GM23338 (cell line): ENCODE data around the gene F8. TPM values are rescaled to one million over a fixed set of nuclear protein-coding genes. Genes with fewer than 3 reads are reported as not detected.
"Not testable (repeated sequence)": the region's sequence is repeated elsewhere in the genome, so short reads cannot be mapped to it uniquely, and the experiment has no call there.

Source experiments
- ATAC-seq: fragments of 200-7000 bp; cut with Tn5 transposase; 3 replicates; pipeline ENCODE4 v1.9.1; 2020
- DNase-seq: peaks from one replicate; pipeline ENCODE4 v3.0.0-alpha.2; 2015; ENCODE audit warnings: low spot score
- H2AFZ ChIP-seq: fragments of 200-600 bp; sonication (generic); 2 replicates; pipeline ENCODE4 v1.8.0; 2016; ENCODE audit warnings: antibody characterized with exemption, mild to moderate bottlenecking, moderate library complexity
- H3F3A ChIP-seq: fragments of 200-600 bp; sonication (generic); replicated peaks from 2 replicates; pipeline ENCODE4 v1.8.0; 2017; ENCODE audit warnings: antibody characterized with exemption, mixed run types, low read depth
- H3K27ac ChIP-seq: fragments of 200-600 bp; sonication (generic); 2 replicates; pipeline ENCODE4 v1.6.1; 2016; ENCODE audit warnings: low read depth
- H3K27me3 ChIP-seq: fragments of 200-600 bp; sonication (generic); 2 replicates; pipeline ENCODE4 v1.8.0; 2016; ENCODE audit warnings: mild to moderate bottlenecking, mixed run types, moderate library complexity; ENCODE audit not compliant: insufficient read depth
- H3K36me3 ChIP-seq: fragments of 200-600 bp; sonication (generic); 2 replicates; pipeline ENCODE4 v1.8.0; 2016; ENCODE audit warnings: mild to moderate bottlenecking; ENCODE audit not compliant: insufficient read depth
- H3K4me1 ChIP-seq: fragments of 200-600 bp; sonication (generic); 2 replicates; pipeline ENCODE4 v1.8.0; 2016; ENCODE audit warnings: mild to moderate bottlenecking, moderate library complexity; ENCODE audit not compliant: insufficient read depth
- H3K4me2 ChIP-seq: fragments of 200-600 bp; sonication (generic); 2 replicates; pipeline ENCODE4 v1.7.1; 2017; ENCODE audit warnings: mixed run types
- H3K4me3 ChIP-seq: fragments of 200-600 bp; sonication (generic); 2 replicates; pipeline ENCODE4 v1.6.1; 2016; ENCODE audit warnings: mixed run types
- H3K79me2 ChIP-seq: fragments of 200-600 bp; sonication (generic); replicated peaks from 2 replicates; pipeline ENCODE4 v1.8.0; 2017; ENCODE audit warnings: mild to moderate bottlenecking; ENCODE audit not compliant: insufficient read depth
- H3K9me2 ChIP-seq: fragments of 200-600 bp; sonication (generic); 2 replicates; pipeline ENCODE4 v1.8.0; 2017; ENCODE audit not compliant: insufficient read depth
- H4K20me1 ChIP-seq: fragments of 200-600 bp; sonication (generic); replicated peaks from 2 replicates; pipeline ENCODE4 v1.8.0; 2017; ENCODE audit warnings: mild to moderate bottlenecking; ENCODE audit not compliant: insufficient read depth
- H3K27ac Mint-ChIP-seq: 2 replicates; pipeline ENCODE4 v1.8.0; 2020; ENCODE audit warnings: inconsistent platforms, mild to moderate bottlenecking, moderate library complexity, mixed read lengths
- H3K27me3 Mint-ChIP-seq: 3 replicates; pipeline ENCODE4 v1.8.0; 2022; ENCODE audit warnings: low read depth, mild to moderate bottlenecking, moderate library complexity, mixed read lengths, inconsistent platforms; ENCODE audit not compliant: insufficient read depth, poor library complexity
- H3K36me3 Mint-ChIP-seq: 3 replicates; pipeline ENCODE4 v1.8.0; 2021; ENCODE audit warnings: low read depth, mild to moderate bottlenecking, inconsistent platforms, moderate library complexity, mixed read lengths
- H3K4me1 Mint-ChIP-seq: 3 replicates; pipeline ENCODE4 v1.8.0; 2020; ENCODE audit warnings: mild to moderate bottlenecking, inconsistent platforms, mixed read lengths
- H3K4me3 Mint-ChIP-seq: 3 replicates; pipeline ENCODE4 v1.8.0; 2021; ENCODE audit warnings: moderate library complexity, mild to moderate bottlenecking, inconsistent platforms, mixed read lengths
- H3K9me3 Mint-ChIP-seq: 3 replicates; pipeline ENCODE4 v1.8.0; 2020; ENCODE audit warnings: moderate library complexity, mild to moderate bottlenecking, inconsistent platforms, mixed read lengths
- CREB1 ChIP-seq: fragments of 250-450 bp; sonication (Bioruptor Pico); IDR thresholded peaks from 2 replicates; pipeline ENCODE4 v1.5.0; 2020; ENCODE audit warnings: low read depth, mild to moderate bottlenecking, moderate library complexity
- EZH2 ChIP-seq: fragments of 200-600 bp; sonication (generic); IDR thresholded peaks from one replicate; pipeline ENCODE4 v1.8.0; 2017; ENCODE audit warnings: antibody characterized with exemption, mild to moderate bottlenecking, low read depth; ENCODE audit not compliant: unreplicated experiment
- EZH2phosphoT487 ChIP-seq: fragments of 200-600 bp; sonication (generic); IDR thresholded peaks from one replicate; pipeline ENCODE4 v1.8.1; 2018; ENCODE audit warnings: antibody characterized with exemption; ENCODE audit not compliant: unreplicated experiment
- JUNB ChIP-seq: IDR thresholded peaks from one replicate; pipeline ENCODE4 v1.6.1; 2016; ENCODE audit warnings: antibody characterized with exemption; ENCODE audit not compliant: unreplicated experiment
- NANOG ChIP-seq: IDR thresholded peaks from 2 replicates; pipeline ENCODE4 v1.6.1; 2016; ENCODE audit warnings: antibody characterized with exemption, borderline replicate concordance
- POLR2AphosphoS5 ChIP-seq: IDR thresholded peaks from 2 replicates; pipeline ENCODE4 v1.6.1; 2016; ENCODE audit warnings: antibody characterized with exemption, low read depth
- STAT1 ChIP-seq: IDR thresholded peaks from one replicate; pipeline ENCODE4 v1.6.1; 2016; ENCODE audit warnings: antibody characterized with exemption; ENCODE audit not compliant: unreplicated experiment
- ZNF114 ChIP-seq: fragments of 250-450 bp; sonication (Bioruptor Pico); IDR thresholded peaks from 2 replicates; pipeline ENCODE4 v1.5.0; 2020; ENCODE audit warnings: mild to moderate bottlenecking, moderate library complexity
- ZNF331 ChIP-seq: fragments of 250-450 bp; sonication (Bioruptor Pico); IDR thresholded peaks from 2 replicates; pipeline ENCODE4 v1.5.0; 2020; ENCODE audit warnings: low read depth, mild to moderate bottlenecking, moderate library complexity
- polyA plus RNA-seq: library from polyadenylated mRNA; unstranded; fragments of >200 nt; fragmentation: Nextera tagmentation; extraction: Ambion mirVana; gene quantifications from 2 replicates; pipeline ENCODE4 v1.2.1, GENCODE V29; 2016
- total RNA-seq: library from RNA; depleted of rRNA; stranded (reverse); fragments of >200 nt; shearing (Covaris generic); gene quantifications from 2 replicates; pipeline ENCODE4 v1.2.3, GENCODE V29; 2014
- TF ChIP-seq, protein P1 (sequence below): fragments of 250-450 bp; sonication (Bioruptor Pico); IDR thresholded peaks from 2 replicates; pipeline ENCODE4 v1.5.0; 2020; ENCODE audit warnings: mild to moderate bottlenecking, moderate library complexity
- TF ChIP-seq, protein P2 (sequence below): IDR thresholded peaks from one replicate; pipeline ENCODE4 v1.6.1; 2018; ENCODE audit warnings: antibody characterized with exemption; ENCODE audit not compliant: unreplicated experiment
- TF ChIP-seq, protein P3 (sequence below), 2 experiments: fragments of 200-600 bp in 1 of 2; sonication (generic) in 1 of 2; conservative IDR thresholded peaks; 2 replicates each; pipeline versions ENCODE4 v1.5.1 to v1.6.1; 2016 to 2017; ENCODE audit warnings: antibody characterized with exemption in 2 of 2, low read depth in 2 of 2, mild to moderate bottlenecking in 2 of 2, moderate library complexity in 1 of 2

F8 gene
- total and polyA plus RNA-seq, 2 experiments from 2014 or later, result 0.70 to 1.8 TPM

DNA sequence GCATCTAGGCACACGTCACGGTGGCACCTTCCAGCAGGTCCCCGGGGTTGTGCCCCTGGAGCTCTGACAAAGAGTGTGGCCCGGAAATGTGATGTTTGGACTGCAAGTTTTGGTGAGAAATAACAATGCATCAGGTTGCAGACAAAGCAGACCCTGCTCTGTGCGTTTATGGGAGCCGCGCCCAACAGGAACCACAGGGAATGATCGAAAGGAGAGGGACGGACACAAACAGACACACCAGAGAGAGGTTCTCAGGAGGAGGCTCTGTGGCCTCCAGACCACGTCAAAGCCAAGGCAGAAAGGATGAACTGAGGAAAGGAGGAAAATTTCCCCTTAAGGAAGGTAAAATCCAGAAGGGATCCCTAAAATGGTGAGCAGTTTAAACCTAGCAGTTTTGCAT is 16.1 kb downstream of the F8 start:
- H3K4me1 Mint-ChIP-seq, H3K36me3 ChIP-seq, H3K27me3 ChIP-seq, H3K9me2 ChIP-seq, H3K9me3 Mint-ChIP-seq, H3K4me3 Mint-ChIP-seq, H3K4me1 ChIP-seq, H3K36me3 Mint-ChIP-seq, H3K27ac ChIP-seq, H3K27ac Mint-ChIP-seq, H3K79me2 ChIP-seq, DNase-seq, H3F3A ChIP-seq, H3K4me3 ChIP-seq, H4K20me1 ChIP-seq, H3K4me2 ChIP-seq, H2AFZ ChIP-seq, H3K27me3 Mint-ChIP-seq, ATAC-seq: not testable (repeated sequence)

DNA sequence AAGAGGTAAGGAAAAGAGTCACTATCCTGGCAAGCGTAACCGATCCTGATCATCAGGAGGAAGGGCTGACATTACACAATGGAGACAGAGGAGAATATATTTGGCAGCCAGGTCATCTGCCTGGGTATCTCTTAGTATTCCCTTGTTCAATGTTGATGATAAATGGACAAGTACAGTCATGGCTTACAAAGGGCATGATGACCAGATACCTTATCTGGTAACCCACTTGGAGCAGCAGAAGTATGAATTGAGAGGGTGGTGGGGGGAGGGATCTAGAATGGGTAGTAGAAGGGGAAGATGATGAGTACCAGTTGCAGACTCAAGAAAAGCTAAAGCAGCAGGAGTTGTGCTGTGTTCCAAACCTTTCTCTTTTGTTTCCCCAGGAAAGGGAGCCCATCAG is 17.3 kb downstream of the F8 start:
- H3K4me1 ChIP-seq, result no peaks in the 10 kb centered on the region
- no peaks in the 10 kb centered on the region for H3K36me3 ChIP-seq
- no peak overlapping the region for H2AFZ ChIP-seq
- no peaks in the 10 kb centered on the region for H3K36me3 Mint-ChIP-seq
- H3K4me2 ChIP-seq, result no peak overlapping the region
- H3K27ac ChIP-seq, result no peak overlapping the region
- H3K9me3 Mint-ChIP-seq, result no peaks in the 10 kb centered on the region
- DNase-seq (no peak), ATAC-seq (no peak)
- H3K9me2 ChIP-seq, result no peaks in the 10 kb centered on the region
- H3K4me1 Mint-ChIP-seq, result peaks cover 5% of the 10 kb centered on the region
- H3K4me3 Mint-ChIP-seq, result no peak overlapping the region
- H4K20me1 ChIP-seq, result no peaks in the 10 kb centered on the region
- H3F3A ChIP-seq, result no peaks in the 10 kb centered on the region
- H3K79me2 ChIP-seq, result no peaks in the 10 kb centered on the region
- no peaks in the 10 kb centered on the region for H3K27me3 Mint-ChIP-seq
- no peak overlapping the region for H3K27ac Mint-ChIP-seq
- no peak overlapping the region for H3K4me3 ChIP-seq
- H3K27me3 ChIP-seq, result no peaks in the 10 kb centered on the region
- no peak for TF ChIP-seq CREB1 (CRISPR knock-in tag)
- no peak for TF ChIP-seq STAT1
- TF ChIP-seq POLR2AphosphoS5, result no peak
- no peak for TF ChIP-seq ZNF331
- TF ChIP-seq EZH2, result no peak
- TF ChIP-seq, protein P1, sequence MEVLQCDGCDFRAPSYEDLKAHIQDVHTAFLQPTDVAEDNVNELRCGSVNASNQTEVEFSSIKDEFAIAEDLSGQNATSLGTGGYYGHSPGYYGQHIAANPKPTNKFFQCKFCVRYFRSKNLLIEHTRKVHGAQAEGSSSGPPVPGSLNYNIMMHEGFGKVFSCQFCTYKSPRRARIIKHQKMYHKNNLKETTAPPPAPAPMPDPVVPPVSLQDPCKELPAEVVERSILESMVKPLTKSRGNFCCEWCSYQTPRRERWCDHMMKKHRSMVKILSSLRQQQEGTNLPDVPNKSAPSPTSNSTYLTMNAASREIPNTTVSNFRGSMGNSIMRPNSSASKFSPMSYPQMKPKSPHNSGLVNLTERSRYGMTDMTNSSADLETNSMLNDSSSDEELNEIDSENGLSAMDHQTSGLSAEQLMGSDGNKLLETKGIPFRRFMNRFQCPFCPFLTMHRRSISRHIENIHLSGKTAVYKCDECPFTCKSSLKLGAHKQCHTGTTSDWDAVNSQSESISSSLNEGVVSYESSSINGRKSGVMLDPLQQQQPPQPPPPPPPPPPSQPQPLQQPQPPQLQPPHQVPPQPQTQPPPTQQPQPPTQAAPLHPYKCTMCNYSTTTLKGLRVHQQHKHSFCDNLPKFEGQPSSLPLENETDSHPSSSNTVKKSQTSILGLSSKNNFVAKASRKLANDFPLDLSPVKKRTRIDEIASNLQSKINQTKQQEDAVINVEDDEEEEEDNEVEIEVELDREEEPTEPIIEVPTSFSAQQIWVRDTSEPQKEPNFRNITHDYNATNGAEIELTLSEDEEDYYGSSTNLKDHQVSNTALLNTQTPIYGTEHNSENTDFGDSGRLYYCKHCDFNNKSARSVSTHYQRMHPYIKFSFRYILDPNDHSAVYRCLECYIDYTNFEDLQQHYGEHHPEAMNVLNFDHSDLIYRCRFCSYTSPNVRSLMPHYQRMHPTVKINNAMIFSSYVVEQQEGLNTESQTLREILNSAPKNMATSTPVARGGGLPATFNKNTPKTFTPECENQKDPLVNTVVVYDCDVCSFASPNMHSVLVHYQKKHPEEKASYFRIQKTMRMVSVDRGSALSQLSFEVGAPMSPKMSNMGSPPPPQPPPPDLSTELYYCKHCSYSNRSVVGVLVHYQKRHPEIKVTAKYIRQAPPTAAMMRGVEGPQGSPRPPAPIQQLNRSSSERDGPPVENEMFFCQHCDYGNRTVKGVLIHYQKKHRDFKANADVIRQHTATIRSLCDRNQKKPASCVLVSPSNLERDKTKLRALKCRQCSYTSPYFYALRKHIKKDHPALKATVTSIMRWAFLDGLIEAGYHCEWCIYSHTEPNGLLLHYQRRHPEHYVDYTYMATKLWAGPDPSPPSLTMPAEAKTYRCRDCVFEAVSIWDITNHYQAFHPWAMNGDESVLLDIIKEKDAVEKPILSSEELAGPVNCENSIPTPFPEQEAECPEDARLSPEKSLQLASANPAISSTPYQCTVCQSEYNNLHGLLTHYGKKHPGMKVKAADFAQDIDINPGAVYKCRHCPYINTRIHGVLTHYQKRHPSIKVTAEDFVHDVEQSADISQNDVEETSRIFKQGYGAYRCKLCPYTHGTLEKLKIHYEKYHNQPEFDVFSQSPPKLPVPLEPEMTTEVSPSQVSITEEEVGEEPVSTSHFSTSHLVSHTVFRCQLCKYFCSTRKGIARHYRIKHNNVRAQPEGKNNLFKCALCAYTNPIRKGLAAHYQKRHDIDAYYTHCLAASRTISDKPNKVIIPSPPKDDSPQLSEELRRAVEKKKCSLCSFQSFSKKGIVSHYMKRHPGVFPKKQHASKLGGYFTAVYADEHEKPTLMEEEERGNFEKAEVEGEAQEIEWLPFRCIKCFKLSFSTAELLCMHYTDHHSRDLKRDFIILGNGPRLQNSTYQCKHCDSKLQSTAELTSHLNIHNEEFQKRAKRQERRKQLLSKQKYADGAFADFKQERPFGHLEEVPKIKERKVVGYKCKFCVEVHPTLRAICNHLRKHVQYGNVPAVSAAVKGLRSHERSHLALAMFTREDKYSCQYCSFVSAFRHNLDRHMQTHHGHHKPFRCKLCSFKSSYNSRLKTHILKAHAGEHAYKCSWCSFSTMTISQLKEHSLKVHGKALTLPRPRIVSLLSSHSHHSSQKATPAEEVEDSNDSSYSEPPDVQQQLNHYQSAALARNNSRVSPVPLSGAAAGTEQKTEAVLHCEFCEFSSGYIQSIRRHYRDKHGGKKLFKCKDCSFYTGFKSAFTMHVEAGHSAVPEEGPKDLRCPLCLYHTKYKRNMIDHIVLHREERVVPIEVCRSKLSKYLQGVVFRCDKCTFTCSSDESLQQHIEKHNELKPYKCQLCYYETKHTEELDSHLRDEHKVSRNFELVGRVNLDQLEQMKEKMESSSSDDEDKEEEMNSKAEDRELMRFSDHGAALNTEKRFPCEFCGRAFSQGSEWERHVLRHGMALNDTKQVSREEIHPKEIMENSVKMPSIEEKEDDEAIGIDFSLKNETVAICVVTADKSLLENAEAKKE (CRISPR knock-in tag), result no peak
- TF ChIP-seq NANOG, result no peak
- TF ChIP-seq, protein P2, sequence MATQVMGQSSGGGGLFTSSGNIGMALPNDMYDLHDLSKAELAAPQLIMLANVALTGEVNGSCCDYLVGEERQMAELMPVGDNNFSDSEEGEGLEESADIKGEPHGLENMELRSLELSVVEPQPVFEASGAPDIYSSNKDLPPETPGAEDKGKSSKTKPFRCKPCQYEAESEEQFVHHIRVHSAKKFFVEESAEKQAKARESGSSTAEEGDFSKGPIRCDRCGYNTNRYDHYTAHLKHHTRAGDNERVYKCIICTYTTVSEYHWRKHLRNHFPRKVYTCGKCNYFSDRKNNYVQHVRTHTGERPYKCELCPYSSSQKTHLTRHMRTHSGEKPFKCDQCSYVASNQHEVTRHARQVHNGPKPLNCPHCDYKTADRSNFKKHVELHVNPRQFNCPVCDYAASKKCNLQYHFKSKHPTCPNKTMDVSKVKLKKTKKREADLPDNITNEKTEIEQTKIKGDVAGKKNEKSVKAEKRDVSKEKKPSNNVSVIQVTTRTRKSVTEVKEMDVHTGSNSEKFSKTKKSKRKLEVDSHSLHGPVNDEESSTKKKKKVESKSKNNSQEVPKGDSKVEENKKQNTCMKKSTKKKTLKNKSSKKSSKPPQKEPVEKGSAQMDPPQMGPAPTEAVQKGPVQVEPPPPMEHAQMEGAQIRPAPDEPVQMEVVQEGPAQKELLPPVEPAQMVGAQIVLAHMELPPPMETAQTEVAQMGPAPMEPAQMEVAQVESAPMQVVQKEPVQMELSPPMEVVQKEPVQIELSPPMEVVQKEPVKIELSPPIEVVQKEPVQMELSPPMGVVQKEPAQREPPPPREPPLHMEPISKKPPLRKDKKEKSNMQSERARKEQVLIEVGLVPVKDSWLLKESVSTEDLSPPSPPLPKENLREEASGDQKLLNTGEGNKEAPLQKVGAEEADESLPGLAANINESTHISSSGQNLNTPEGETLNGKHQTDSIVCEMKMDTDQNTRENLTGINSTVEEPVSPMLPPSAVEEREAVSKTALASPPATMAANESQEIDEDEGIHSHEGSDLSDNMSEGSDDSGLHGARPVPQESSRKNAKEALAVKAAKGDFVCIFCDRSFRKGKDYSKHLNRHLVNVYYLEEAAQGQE, result no peak
- no peak for TF ChIP-seq ZNF114 (CRISPR knock-in tag)
- TF ChIP-seq EZH2phosphoT487, result no peak
- TF ChIP-seq JUNB, result no peak
- TF ChIP-seq, protein P3, sequence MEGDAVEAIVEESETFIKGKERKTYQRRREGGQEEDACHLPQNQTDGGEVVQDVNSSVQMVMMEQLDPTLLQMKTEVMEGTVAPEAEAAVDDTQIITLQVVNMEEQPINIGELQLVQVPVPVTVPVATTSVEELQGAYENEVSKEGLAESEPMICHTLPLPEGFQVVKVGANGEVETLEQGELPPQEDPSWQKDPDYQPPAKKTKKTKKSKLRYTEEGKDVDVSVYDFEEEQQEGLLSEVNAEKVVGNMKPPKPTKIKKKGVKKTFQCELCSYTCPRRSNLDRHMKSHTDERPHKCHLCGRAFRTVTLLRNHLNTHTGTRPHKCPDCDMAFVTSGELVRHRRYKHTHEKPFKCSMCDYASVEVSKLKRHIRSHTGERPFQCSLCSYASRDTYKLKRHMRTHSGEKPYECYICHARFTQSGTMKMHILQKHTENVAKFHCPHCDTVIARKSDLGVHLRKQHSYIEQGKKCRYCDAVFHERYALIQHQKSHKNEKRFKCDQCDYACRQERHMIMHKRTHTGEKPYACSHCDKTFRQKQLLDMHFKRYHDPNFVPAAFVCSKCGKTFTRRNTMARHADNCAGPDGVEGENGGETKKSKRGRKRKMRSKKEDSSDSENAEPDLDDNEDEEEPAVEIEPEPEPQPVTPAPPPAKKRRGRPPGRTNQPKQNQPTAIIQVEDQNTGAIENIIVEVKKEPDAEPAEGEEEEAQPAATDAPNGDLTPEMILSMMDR (conservative IDR thresholded peaks at IDR 0.05; ENCODE audit: low read depth in 2 of 2), result no peak
